T follicular helper cell (primary cell): Measurements from ENCODE around the gene HYPK.
"Not testable (repeated sequence)": the region's sequence is repeated elsewhere in the genome, so short reads cannot be mapped to it uniquely, and the experiment has no call there.

Source experiments
- DNase-seq: peaks from one replicate; pipeline ENCODE4 v3.0.0-alpha.2; 2020; ENCODE audit warnings: low read depth

HYPK gene

GRCh38 chr15:43795997-43796396 is 4.4 kb upstream of the HYPK start:
- no peak for DNase-seq

DNA sequence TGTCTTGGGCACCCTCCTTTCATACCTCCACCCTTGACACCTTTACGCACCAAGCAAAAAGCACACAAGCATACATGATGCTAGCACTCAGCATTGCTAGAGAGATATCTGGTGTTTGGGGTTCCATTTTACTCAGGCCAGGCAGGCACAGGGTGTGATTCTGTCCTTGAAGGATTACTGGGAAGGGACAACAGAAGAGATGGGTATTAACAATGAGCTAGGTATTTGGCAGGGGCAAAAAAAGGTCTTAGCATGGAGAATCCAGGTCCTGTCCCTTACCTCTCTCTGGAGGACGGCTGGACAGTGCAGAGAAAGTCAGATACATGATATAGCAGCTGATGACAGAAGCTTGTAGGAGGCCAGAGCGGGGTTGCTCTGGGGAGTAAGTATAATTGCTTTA is 3.8 kb upstream of the HYPK start:
- DNase-seq: no peak

DNA sequence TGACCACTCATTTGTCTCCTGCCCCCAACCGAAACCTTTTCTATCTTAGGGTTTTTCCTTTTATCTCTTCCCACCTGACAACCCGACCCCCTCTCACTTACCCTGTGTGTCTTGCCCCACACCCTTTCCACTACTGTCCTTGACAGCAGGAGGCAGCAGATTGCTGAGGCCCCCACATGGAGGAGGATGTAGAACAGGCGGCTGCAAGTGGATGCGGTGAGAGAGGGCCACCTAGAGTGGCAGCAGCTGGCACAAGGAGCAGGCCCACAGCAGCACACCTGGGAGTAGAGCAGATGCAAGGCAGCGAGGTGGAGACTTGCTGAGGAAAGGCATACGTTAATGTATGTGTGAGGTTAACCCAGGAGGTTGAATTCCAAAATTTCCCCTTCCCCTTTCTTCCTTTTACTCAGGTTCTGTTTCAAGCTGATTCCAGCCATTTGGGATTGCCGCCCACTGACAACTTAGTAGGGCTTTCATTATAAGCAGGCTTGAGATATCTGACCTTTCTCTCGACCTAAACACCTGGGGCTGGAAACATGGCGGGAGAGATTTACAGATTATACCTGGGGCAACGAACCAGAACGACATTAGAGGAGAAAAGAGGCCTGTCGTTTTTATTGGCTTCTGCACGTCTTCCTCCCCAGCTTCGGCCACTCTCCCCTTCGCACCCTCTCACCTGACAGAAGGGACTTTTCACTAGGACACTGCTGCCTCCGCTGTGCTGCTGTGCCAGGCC is 1.0 kb upstream of the HYPK start:
- no peak for DNase-seq

DNA sequence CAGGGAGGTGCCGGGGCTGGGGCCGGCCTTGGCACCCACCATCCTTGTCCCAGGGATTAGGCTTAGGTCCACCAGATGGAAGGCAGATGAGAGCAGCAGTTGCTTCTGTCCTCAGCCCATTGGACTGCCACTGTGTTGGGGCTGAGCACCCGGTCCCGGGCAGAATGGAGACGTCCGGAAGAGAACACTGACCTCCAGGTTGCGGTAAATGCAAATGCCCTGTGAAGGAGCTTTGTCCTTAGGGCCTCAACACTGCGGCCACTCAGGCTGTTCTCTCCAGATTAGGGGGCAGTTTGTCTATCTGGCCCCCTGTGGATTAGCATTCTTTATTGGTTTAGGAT is 484 bp upstream of the HYPK start, which contains the start of gene SERINC4:
TSS of gene SERINC4 (minus strand) at position 276 of the 341 bp plus-strand sequence. CDS start at position 42, 234 bp downstream.
- DNase-seq: no peak

DNA sequence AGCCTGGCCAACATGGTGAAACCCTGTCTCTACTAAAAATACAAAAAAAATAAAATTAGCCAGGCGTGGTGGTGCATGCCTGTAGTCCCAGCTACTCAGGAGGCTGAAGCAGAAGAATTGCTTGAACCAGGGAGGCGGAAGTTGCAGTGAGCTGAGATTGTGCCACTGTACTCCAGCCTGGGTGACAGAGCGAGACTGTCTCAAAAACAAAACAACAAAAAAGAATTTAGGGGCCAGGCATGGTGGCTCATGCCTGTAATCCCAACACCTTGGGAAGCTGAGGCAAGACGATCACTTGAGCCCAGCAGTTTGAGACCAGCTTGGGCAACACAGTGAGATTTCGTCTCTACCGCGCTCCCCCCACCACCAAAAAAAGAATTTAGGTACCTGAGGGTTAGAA is 2.3 kb downstream of the HYPK start:
- DNase-seq: not testable (repeated sequence)

DNA sequence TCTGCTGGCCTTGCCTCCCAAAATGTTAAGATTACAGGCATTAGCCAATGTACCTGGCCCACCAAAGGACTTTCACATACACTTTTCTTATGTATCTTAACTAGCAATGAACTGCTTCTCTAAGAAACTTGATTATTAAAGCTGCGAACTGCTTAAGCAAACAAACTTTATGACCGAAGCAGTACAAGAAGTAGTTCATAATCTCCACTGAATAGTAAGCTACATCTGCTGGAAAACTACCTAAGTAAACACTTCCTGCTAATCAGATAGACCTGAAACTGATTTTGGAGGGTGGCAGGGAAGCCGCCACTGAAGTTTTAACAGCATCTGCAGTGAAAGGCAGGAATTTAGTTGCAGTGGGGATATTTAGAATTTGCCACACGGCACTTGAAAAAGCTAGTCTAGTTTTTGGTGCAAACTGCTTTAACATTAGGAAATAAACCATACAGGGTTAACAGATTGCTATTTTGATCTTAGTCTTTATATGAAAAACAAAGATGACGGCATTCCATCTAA is 8.1 kb downstream of the HYPK start:
- no peak for DNase-seq

DNA sequence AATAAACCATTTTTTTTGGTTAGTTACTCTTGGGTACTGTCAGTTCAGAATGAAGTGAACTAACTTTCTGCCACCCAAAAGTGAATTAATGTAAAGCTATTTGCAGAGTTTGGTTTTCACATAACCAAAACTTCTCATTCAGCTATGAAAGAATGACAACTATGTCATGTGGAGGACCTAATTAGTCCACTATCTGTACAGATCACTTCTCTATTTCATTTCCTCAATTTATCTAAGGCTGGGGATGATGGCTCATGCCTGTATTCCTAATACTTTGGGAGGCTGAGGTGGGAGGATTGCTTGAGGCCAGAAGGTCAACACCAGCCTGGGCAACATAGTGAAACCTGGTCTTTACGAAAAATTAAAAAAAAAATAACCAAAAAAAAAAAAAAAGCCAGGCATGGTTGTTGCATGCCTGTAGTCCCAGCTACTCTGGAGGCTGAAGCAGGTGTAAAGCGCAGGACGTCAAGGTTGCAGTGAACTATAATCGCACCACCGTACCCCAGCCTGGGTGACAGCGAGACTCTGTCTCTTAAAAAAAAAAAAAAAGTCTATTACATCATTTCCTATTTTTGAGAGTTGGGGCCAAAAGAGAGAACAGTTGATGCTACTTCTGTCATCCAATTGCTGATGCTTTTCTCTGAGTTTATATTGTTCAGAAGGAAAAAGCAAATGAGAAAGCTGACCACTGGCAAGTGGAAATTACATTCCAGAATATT is 8.7 kb downstream of the HYPK start:
- DNase-seq: no peak

GRCh38 chr15:43815064-43815463 is 14.7 kb downstream of the HYPK start:
- DNase-seq: not testable (repeated sequence)

DNA sequence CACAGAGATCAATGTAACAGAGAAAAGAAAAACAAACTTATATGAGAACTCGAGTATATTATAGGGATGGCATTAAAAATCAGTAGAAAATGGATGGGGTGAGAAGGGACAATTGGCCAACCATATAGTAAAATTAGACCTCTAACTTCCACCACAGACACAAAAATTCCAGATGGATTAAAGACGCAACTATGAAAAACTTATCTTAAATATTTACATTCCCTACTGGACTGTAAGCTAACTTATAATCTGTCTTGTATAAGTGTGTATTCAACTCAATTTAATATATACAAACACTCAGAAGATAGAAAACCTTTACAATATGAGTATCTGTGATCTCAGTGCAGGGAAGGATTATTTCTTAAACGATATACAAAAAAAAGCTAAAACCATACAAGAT is 21.1 kb downstream of the HYPK start:
- no peak for DNase-seq

DNA sequence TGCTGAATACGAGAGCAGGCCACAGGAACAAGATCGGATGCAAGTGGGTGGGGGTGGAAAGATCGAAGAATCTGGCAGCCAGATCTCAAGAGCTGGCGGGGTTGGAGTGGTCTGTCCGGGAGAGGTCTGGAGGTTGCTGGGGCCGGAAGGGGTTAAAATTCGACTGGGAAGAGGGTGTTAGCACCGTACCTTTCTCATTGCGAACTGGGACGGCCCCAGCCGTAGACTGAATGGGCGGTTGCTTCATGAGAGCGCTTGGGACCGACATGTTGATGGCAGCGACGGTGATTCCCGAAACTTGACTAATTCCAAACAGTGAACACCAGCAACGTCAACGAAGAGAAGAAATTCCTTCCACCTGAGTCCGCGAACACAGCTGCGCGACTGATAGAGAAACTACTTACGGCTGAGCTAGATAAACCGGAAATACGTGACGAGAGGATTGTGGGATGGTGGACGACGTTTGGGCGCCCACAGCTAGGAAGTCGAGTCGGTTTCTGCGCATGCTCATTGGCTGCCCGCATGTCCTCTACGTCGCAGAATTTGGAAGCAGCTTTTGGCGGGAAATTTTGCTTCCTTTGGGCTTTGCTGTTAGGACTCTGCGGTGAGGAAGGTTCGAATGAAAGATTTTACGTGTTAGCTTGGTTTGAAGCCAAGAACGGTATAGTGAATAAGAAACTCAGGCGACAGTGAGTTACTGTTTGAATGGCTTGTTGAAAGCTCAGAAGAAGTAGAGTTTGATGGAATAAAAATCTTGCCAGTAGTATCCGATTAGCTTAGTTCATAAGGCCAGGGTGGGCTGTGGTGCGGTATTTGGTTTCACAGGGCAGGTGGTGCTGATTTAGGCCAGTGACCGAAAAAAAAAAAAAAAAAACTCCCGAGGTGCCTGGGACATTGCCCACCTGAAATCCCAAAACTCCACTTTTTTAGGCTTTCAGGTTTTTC is 24.2 kb downstream of the HYPK start, which contains the start of gene MFAP1:
TSS of gene MFAP1 (minus strand) at position 389 of the 945 bp plus-strand sequence. CDS start at position 268, 121 bp downstream.
- peak; percentile 88 for DNase-seq

GRCh38 chr15:43825305-43825704 is 24.9 kb downstream of the HYPK start:
- not testable (repeated sequence) for DNase-seq

- DNase-seq: no peak
These were observed 25.7 kb downstream of the HYPK start for GRCh38 chr15:43826029-43826507.

- DNase-seq: peak; percentile 48
These were observed 26.3 kb downstream of the HYPK start, which contains the start of gene WDR76 for GRCh38 chr15:43826508-43827341. WDR76 (plus strand) TSS chr15:43827002; CDS start chr15:43827033, 31 bp downstream.

GRCh38 chr15:43828061-43828657 is 27.8 kb downstream of the HYPK start:
- DNase-seq: no peak

DNA sequence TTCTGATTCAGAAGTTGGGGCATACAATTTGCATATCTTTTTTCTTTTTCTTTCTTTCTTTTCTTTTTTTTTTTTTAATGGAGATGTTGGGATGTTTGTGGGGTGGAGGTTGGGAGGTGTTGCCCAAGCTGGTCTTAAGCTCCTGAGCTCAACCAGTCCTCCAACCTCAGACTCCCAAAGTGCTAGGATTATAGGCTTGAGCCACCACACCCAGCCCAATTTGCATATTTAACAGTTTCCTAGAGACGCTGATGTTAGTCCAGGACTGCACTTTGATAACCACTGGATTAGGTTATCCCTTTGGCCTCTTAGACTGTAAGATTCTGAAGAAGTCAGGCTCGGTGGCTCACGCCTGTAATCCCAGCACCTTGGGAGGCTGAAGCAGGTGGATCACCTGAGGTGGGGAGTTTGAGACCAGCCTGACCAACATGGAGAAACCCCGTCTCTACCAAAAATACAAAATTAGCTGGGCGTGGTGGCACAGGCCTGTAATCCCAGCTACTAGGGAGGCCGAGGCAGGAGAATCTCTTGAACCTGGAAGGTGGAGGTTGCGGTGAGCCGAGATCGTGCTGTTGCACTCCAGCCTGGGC is 29.6 kb downstream of the HYPK start:
- not testable (repeated sequence) for DNase-seq

DNA sequence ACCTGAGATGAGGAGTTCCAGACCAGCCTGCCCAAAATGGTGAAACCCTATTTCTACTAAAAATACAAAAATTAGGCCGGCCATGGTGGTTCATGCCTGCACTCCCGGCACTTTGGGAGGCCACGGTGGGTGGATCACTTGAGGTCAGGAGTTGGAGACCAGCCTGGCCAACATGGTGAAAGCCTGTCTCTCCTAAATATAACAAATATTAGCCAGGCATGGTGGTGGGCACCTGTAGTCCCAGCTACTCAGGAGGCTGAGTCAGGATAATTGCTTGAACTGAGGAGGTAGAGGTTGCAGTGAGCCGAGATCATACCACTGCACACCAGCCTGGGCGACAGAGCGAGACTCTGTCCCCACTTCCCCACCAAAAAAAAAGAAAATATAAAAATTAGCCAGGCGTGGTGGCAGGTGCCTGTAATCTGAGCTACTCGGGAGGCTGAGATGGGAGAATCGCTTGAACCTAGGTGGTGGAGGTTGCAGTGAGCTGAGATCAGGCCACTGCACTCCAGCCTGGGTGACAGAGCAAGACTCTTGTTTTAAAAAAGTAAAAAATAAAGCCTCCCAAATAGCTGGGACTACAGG is 30.4 kb downstream of the HYPK start:
- DNase-seq: not testable (repeated sequence)

GRCh38 chr15:43831519-43832052 is 31.2 kb downstream of the HYPK start:
- not testable (repeated sequence) for DNase-seq

DNA sequence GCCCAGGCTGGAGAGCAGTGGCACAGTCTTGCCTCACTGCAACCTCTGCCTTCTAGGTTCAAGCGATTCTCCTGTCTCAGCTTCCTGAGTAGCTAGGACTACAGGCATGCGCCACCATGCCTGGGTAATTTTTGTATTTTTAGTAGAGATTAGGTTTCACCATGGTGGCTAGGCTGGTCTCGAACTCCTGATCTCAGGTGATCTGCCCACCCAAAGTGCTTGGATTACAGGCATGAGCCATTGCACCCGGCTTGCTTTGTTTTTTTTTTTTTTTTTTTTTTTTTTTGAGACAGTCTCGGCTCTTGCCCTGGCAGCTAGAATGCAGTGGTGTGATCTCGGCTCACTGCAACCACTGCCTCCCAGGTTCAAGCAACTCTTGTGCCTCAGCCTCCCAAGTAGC is 32.1 kb downstream of the HYPK start:
- not testable (repeated sequence) for DNase-seq

- DNase-seq: no peak
These were observed 45.0 kb downstream of the HYPK start for GRCh38 chr15:43845421-43845820.
